Trophoblast cell (in vitro differentiated cells and primary cell): Measurements from ENCODE around the gene CEP164.

Experiments used
- DNase-seq, 2 donors: peaks; one replicate each; pipeline ENCODE4 v3.0.0-alpha.2; 2016
- H2AFZ ChIP-seq: 2 replicates; pipeline ENCODE4 v1.6.1; 2013; ENCODE audit warnings: low read length, moderate library complexity, mild to moderate bottlenecking; ENCODE audit not compliant: insufficient read depth, poor library complexity
- H2AK5ac ChIP-seq: 2 replicates; pipeline ENCODE4 v1.6.1; 2013; ENCODE audit warnings: mild to moderate bottlenecking, low read length
- H2BK120ac ChIP-seq: 2 replicates; pipeline ENCODE4 v1.6.1; 2013; ENCODE audit warnings: low read length, mild to moderate bottlenecking, moderate library complexity; ENCODE audit not compliant: insufficient read depth, poor library complexity
- H2BK12ac ChIP-seq: 2 replicates; pipeline ENCODE4 v1.6.1; 2013; ENCODE audit warnings: mild to moderate bottlenecking, low read length, moderate library complexity
- H2BK5ac ChIP-seq: 2 replicates; pipeline ENCODE4 v1.6.1; 2013; ENCODE audit warnings: low read length, low read depth, moderate library complexity, mild to moderate bottlenecking; ENCODE audit not compliant: poor library complexity
- H3K14ac ChIP-seq: 2 replicates; pipeline ENCODE4 v1.6.1; 2013; ENCODE audit warnings: mild to moderate bottlenecking, low read length
- H3K18ac ChIP-seq: 2 replicates; pipeline ENCODE4 v1.6.1; 2013; ENCODE audit warnings: mild to moderate bottlenecking, low read length
- H3K23ac ChIP-seq: 2 replicates; pipeline ENCODE4 v1.6.1; 2013; ENCODE audit warnings: low read length
- H3K27ac ChIP-seq: 2 replicates; pipeline ENCODE4 v1.5.1; 2013; ENCODE audit warnings: low read depth, mild to moderate bottlenecking, inconsistent platforms, low read length, moderate library complexity
- H3K27me3 ChIP-seq: 2 replicates; pipeline ENCODE4 v1.6.1; 2013; ENCODE audit warnings: inconsistent platforms, mild to moderate bottlenecking, low read length, moderate library complexity; ENCODE audit not compliant: insufficient read depth
- H3K36me3 ChIP-seq, 2 experiments: 1 replicate in 1 of 2; 2 replicates in 1 of 2; pipeline ENCODE4 v1.6.1; 2013; ENCODE audit warnings: low read length in 2 of 2, mild to moderate bottlenecking in 2 of 2, moderate library complexity in 1 of 2; ENCODE audit not compliant: insufficient read depth in 2 of 2, control insufficient read depth in 1 of 2
- H3K4ac ChIP-seq: 2 replicates; pipeline ENCODE4 v1.6.1; 2013; ENCODE audit warnings: low read depth, mild to moderate bottlenecking, low read length, moderate library complexity
- H3K4me1 ChIP-seq, 2 experiments: 1 replicate in 1 of 2; 2 replicates in 1 of 2; pipeline ENCODE4 v1.6.1; 2013; ENCODE audit warnings: low read length in 2 of 2, mild to moderate bottlenecking in 2 of 2, moderate library complexity in 1 of 2; ENCODE audit not compliant: insufficient read depth in 2 of 2, control insufficient read depth in 1 of 2
- H3K4me2 ChIP-seq: 2 replicates; pipeline ENCODE4 v1.6.1; 2013; ENCODE audit warnings: inconsistent platforms, mild to moderate bottlenecking, low read length, moderate library complexity
- H3K4me3 ChIP-seq: 2 replicates; pipeline ENCODE4 v1.5.1; 2013; ENCODE audit warnings: mild to moderate bottlenecking, low read depth, low read length, inconsistent platforms
- H3K79me1 ChIP-seq: one replicate; pipeline ENCODE4 v1.6.1; 2013; ENCODE audit warnings: low read length
- H3K79me2 ChIP-seq: 2 replicates; pipeline ENCODE4 v1.6.1; 2013; ENCODE audit warnings: low read length, mild to moderate bottlenecking; ENCODE audit not compliant: control insufficient read depth, insufficient read depth, poor library complexity
- H3K9ac ChIP-seq: 2 replicates; pipeline ENCODE4 v1.6.1; 2013; ENCODE audit warnings: mild to moderate bottlenecking, low read length
- H3K9me3 ChIP-seq: 2 replicates; pipeline ENCODE4 v1.6.1; 2013; ENCODE audit warnings: low read depth, mild to moderate bottlenecking, control low read depth, inconsistent platforms, low read length; ENCODE audit not compliant: insufficient read depth
- H4K12ac ChIP-seq: 2 replicates; pipeline ENCODE4 v1.6.1; 2013; ENCODE audit warnings: low read depth, mild to moderate bottlenecking, low read length, moderate library complexity
- H4K8ac ChIP-seq: 2 replicates; pipeline ENCODE4 v1.6.1; 2013; ENCODE audit warnings: low read depth, mild to moderate bottlenecking, low read length, moderate library complexity
- H4K91ac ChIP-seq: one replicate; pipeline ENCODE4 v1.6.1; 2013; ENCODE audit warnings: low read depth, mild to moderate bottlenecking, low read length, moderate library complexity
- WGBS: extraction: QIAGEN DNeasy Blood & Tissue Kit; methylation state at CpG from one replicate; pipeline ENCODE4 v1.1.7; 2013; ENCODE audit warnings: missing lambda C conversion rate; ENCODE audit not compliant: insufficient read length, insufficient coverage; ENCODE audit errors: extremely low coverage; 5-methylcytosine and 5-hydroxymethylcytosine counted together

The CEP164 gene

GRCh38 chr11:117419482-117420142 is 92.0 kb downstream of the CEP164 start:
- no peaks in the 10 kb centered on the region for H3K27me3 ChIP-seq
- no peak overlapping the region for H3K4me2 ChIP-seq
- no peak overlapping the region for H3K14ac ChIP-seq
- H3K9ac ChIP-seq: no peak overlapping the region
- H3K79me1 ChIP-seq: no peaks in the 10 kb centered on the region
- no peak overlapping the region for H2BK5ac ChIP-seq
- H3K4me3 ChIP-seq: no peak overlapping the region
- no peak overlapping the region for H3K23ac ChIP-seq
- H3K79me2 ChIP-seq: no peaks in the 10 kb centered on the region
- no peak for DNase-seq
- H2AK5ac ChIP-seq: no peak overlapping the region
- WGBS: no CpG with 5 or more reads among the region's 12 CpGs
- H3K18ac ChIP-seq: no peak overlapping the region
- no peaks in the 10 kb centered on the region for H3K4me1 ChIP-seq
- no peak overlapping the region for H4K8ac ChIP-seq
- no peak overlapping the region for H4K91ac ChIP-seq
- H3K36me3 ChIP-seq: no peaks in the 10 kb centered on the region
- H2BK12ac ChIP-seq: no peak overlapping the region
- no peaks in the 10 kb centered on the region for H3K9me3 ChIP-seq
- H2AFZ ChIP-seq: no peak overlapping the region
- no peak overlapping the region for H2BK120ac ChIP-seq
- no peak overlapping the region for H3K4ac ChIP-seq
- H4K12ac ChIP-seq: no peak overlapping the region
- no peak overlapping the region for H3K27ac ChIP-seq

- DNase-seq: no peak
- H2AK5ac ChIP-seq: no peak overlapping the region
- H3K9me3 ChIP-seq: no peaks in the 10 kb centered on the region
- H3K4me1 ChIP-seq: no peaks in the 10 kb centered on the region
- no peak overlapping the region for H2BK5ac ChIP-seq
- H4K8ac ChIP-seq: no peak overlapping the region
- no peak overlapping the region for H4K12ac ChIP-seq
- H3K4me3 ChIP-seq: no peak overlapping the region
- no peak overlapping the region for H3K14ac ChIP-seq
- no CpG with 5 or more reads among the region's 12 CpGs for WGBS
- no peak overlapping the region for H3K23ac ChIP-seq
- no peak overlapping the region for H3K9ac ChIP-seq
- H3K79me2 ChIP-seq: no peaks in the 10 kb centered on the region
- H3K27ac ChIP-seq: no peak overlapping the region
- H4K91ac ChIP-seq: no peak overlapping the region
- no peak overlapping the region for H2AFZ ChIP-seq
- H3K79me1 ChIP-seq: no peaks in the 10 kb centered on the region
- H3K4me2 ChIP-seq: no peak overlapping the region
- no peak overlapping the region for H3K18ac ChIP-seq
- H3K4ac ChIP-seq: no peak overlapping the region
- no peak overlapping the region for H2BK120ac ChIP-seq
- no peaks in the 10 kb centered on the region for H3K36me3 ChIP-seq
- no peak overlapping the region for H2BK12ac ChIP-seq
- no peaks in the 10 kb centered on the region for H3K27me3 ChIP-seq
Observed at GRCh38 chr11:117420143-117420485, 92.5 kb downstream of the CEP164 start.

- no peak for DNase-seq
- Histone ChIP-seq H3K4me3 (no peak overlapping the region), H2BK120ac (no peak overlapping the region), H3K9me3 (no peaks in the 10 kb centered on the region), H3K27ac (no peak overlapping the region), H3K23ac (no peak overlapping the region), H2AFZ (no peak overlapping the region), H3K9ac (no peak overlapping the region), H3K14ac (no peak overlapping the region), H4K12ac (no peak overlapping the region), H3K4me2 (no peak overlapping the region), H2BK5ac (no peak overlapping the region), H3K79me2 (no peaks in the 10 kb centered on the region), H3K36me3 (no peaks in the 10 kb centered on the region), H3K18ac (no peak overlapping the region), H4K8ac (no peak overlapping the region), H3K4ac (no peak overlapping the region), H2BK12ac (no peak overlapping the region), H4K91ac (no peak overlapping the region), H3K4me1 (no peaks in the 10 kb centered on the region), H2AK5ac (no peak overlapping the region), H3K79me1 (no peaks in the 10 kb centered on the region), H3K27me3 (no peaks in the 10 kb centered on the region)
- no CpG with 5 or more reads among the region's 6 CpGs for WGBS
Observed at GRCh38 chr11:117420598-117420997, 92.9 kb downstream of the CEP164 start.

GRCh38 chr11:117421041-117421440 is 93.4 kb downstream of the CEP164 start:
- H3K4me3 ChIP-seq: no peak overlapping the region
- no peak overlapping the region for H4K12ac ChIP-seq
- no peak overlapping the region for H2AK5ac ChIP-seq
- H3K23ac ChIP-seq: no peak overlapping the region
- H3K14ac ChIP-seq: no peak overlapping the region
- no peak overlapping the region for H3K9ac ChIP-seq
- H4K8ac ChIP-seq: no peak overlapping the region
- no peaks in the 10 kb centered on the region for H3K79me1 ChIP-seq
- DNase-seq: no peak
- no peaks in the 10 kb centered on the region for H3K36me3 ChIP-seq
- no peaks in the 10 kb centered on the region for H3K4me1 ChIP-seq
- H2BK120ac ChIP-seq: no peak overlapping the region
- H3K9me3 ChIP-seq: no peaks in the 10 kb centered on the region
- no peak overlapping the region for H4K91ac ChIP-seq
- no peak overlapping the region for H2BK5ac ChIP-seq
- no peak overlapping the region for H3K4ac ChIP-seq
- H2BK12ac ChIP-seq: no peak overlapping the region
- no CpG with 5 or more reads among the region's 13 CpGs for WGBS
- H2AFZ ChIP-seq: no peak overlapping the region
- H3K79me2 ChIP-seq: no peaks in the 10 kb centered on the region
- H3K18ac ChIP-seq: no peak overlapping the region
- no peak overlapping the region for H3K4me2 ChIP-seq
- no peaks in the 10 kb centered on the region for H3K27me3 ChIP-seq
- no peak overlapping the region for H3K27ac ChIP-seq
